ENCODE measurements around the gene ATOH1. TPM values are rescaled to one million over a fixed set of nuclear protein-coding genes. Genes with fewer than 3 reads are reported as not detected.

The ATOH1 gene
- total and polyA plus RNA-seq, 9 donors = not detected

- no peak for TF ChIP-seq EP300 (IDR thresholded peaks at IDR 0.05)
- no peak for TF ChIP-seq CTCF (IDR thresholded peaks at IDR 0.05)
- TF ChIP-seq POLR2A (IDR thresholded peaks at IDR 0.05) = no peak
- WGBS, 3 donors = 34 to 46% (median 46%) methylated on average over 1 of the region's 1 CpG
Measured at GRCh38 chr4:93855926-93856325, 27.4 kb downstream of the ATOH1 start.

GRCh38 chr4:93865650-93866049, 37.1 kb downstream of the ATOH1 start:
- H3K27ac ChIP-seq = no peak overlapping the region
- H3K4me1 ChIP-seq (ENCODE audit: insufficient read depth) = no peaks in the 10 kb centered on the region
- WGBS, 3 donors = 85 to 91% (median 86%) methylated on average over 2 of the region's 2 CpGs
- no peaks in the 10 kb centered on the region for H3K9me3 ChIP-seq
- no peaks in the 10 kb centered on the region for H3K36me3 ChIP-seq
- no peak overlapping the region for H3K4me3 ChIP-seq
- no peaks in the 10 kb centered on the region for H3K27me3 ChIP-seq
- no peak for DNase-seq
- intact Hi-C loops (cut with DNase I) = no loop called here
- TF ChIP-seq CTCF (IDR thresholded peaks at IDR 0.05) = no peak
- no peak for TF ChIP-seq EP300 (IDR thresholded peaks at IDR 0.05)
- TF ChIP-seq POLR2A (IDR thresholded peaks at IDR 0.05) = no peak

More at GRCh38 chr4:93855926-93856325, 27.4 kb downstream of the ATOH1 start:
- DNase-seq = no peak
- Histone ChIP-seq H3K36me3 (no peaks in the 10 kb centered on the region), H3K4me3 (no peak overlapping the region), H3K9me3 (no peaks in the 10 kb centered on the region), H3K4me1 (ENCODE audit: insufficient read depth) (no peaks in the 10 kb centered on the region), H3K27me3 (no peaks in the 10 kb centered on the region), H3K27ac (no peak overlapping the region)
- intact Hi-C loops (cut with DNase I) = no loop called here

- Histone ChIP-seq H3K36me3 (no peaks in the 10 kb centered on the region), H3K4me3 (no peak overlapping the region), H3K27me3 (no peaks in the 10 kb centered on the region), H3K27ac (no peak overlapping the region), H3K9me3 (no peaks in the 10 kb centered on the region), H3K4me1 (ENCODE audit: insufficient read depth) (no peaks in the 10 kb centered on the region)
- intact Hi-C loops (cut with DNase I) = no loop called here
- TF ChIP-seq EP300 (IDR thresholded peaks at IDR 0.05) (no peak), CTCF (IDR thresholded peaks at IDR 0.05) (no peak), POLR2A (IDR thresholded peaks at IDR 0.05) (no peak)
- no peak for DNase-seq
- WGBS, 3 donors = 85 to 88% (median 85%) methylated on average over 7 of the region's 7 CpGs
Measured at GRCh38 chr4:93867416-93868001, 39.0 kb downstream of the ATOH1 start.

- Histone ChIP-seq H3K4me1 (ENCODE audit: insufficient read depth) (no peaks in the 10 kb centered on the region), H3K4me3 (no peak overlapping the region), H3K36me3 (no peaks in the 10 kb centered on the region), H3K27ac (no peak overlapping the region), H3K27me3 (no peaks in the 10 kb centered on the region), H3K9me3 (no peaks in the 10 kb centered on the region)
- no peak for DNase-seq
- intact Hi-C loops (cut with DNase I) = no loop called here
- TF ChIP-seq POLR2A (IDR thresholded peaks at IDR 0.05) (no peak), EP300 (IDR thresholded peaks at IDR 0.05) (no peak), CTCF (IDR thresholded peaks at IDR 0.05) (no peak)
- 75 to 81% (median 81%) methylated on average over 6 of the region's 6 CpGs for whole genome bisulfite sequencing, 3 donors
Measured at GRCh38 chr4:93870876-93871458, 42.4 kb downstream of the ATOH1 start.
